Testis (tissue), 3 donors: ENCODE data around the gene SLC34A1. TPM values are rescaled to one million over a fixed set of nuclear protein-coding genes. Genes with fewer than 3 reads are reported as not detected.

Experiments used
- DNase-seq: peaks from one replicate; pipeline ENCODE4 v3.0.0-alpha.2; 2019
- H3K27ac ChIP-seq, 2 donors: fragments of 200-600 bp; sonication (generic); one replicate each; pipeline ENCODE4 v1.5.1; 2019
- H3K27me3 ChIP-seq: fragments of 200-600 bp; sonication (generic); one replicate; pipeline ENCODE4 v1.5.1; 2019
- H3K36me3 ChIP-seq: fragments of 200-600 bp; sonication (generic); one replicate; pipeline ENCODE4 v1.5.1; 2017; ENCODE audit warnings: low read depth; ENCODE audit errors: missing control alignments
- H3K4me1 ChIP-seq: fragments of 200-600 bp; sonication (generic); one replicate; pipeline ENCODE4 v1.5.1; 2019
- H3K4me3 ChIP-seq, 2 donors: fragments of 200-600 bp; sonication (generic); one replicate each; pipeline ENCODE4 v1.5.1; 2017 to 2019
- H3K9me3 ChIP-seq: fragments of 200-600 bp; sonication (generic); one replicate; pipeline ENCODE4 v1.5.1; 2017
- POLR2A ChIP-seq: fragments of 450-650 bp; IDR thresholded peaks from one replicate; pipeline ENCODE4 v1.6.1; 2017; ENCODE audit warnings: antibody characterized with exemption, mild to moderate bottlenecking, moderate library complexity
- WGBS, 2 donors: methylation state at CpG; one replicate each; pipeline ENCODE4 v1.1.5; 2018; 5-methylcytosine and 5-hydroxymethylcytosine counted together
- intact Hi-C: fragments of 100-400 bp; cut with DNase I; formaldehyde crosslinking; loops from one replicate; pipeline ENCODE4 v1.15.1; 2023; ENCODE audit warnings: low total_unique reads
- polyA plus RNA-seq: library from polyadenylated mRNA; stranded (reverse); fragments of 350-450 nt; fragmentation: Illumina TruSeq; extraction: RNeasy Lipid Tissue Mini Kit (QIAGEN cat#74804); gene quantifications from one replicate; pipeline ENCODE4 v1.2.3, GENCODE V29; 2014; ENCODE audit warnings: low read depth, low replicate concordance; ENCODE audit not compliant: insufficient read depth
- total RNA-seq, 2 donors: library from RNA; depleted of rRNA; stranded (reverse); fragments of >200 nt; gene quantifications; one replicate each; pipeline ENCODE4 v1.2.3, GENCODE V29; 2016
- TF ChIP-seq, protein P1 (sequence below), 3 experiments: fragments of 450-650 bp in 2 of 3; fragments of 200-600 bp in 1 of 3; sonication (generic) in 1 of 3; IDR thresholded peaks; one replicate each; pipeline ENCODE4 v1.5.1; 2016 to 2019; ENCODE audit warnings: antibody characterized with exemption in 3 of 3, mild to moderate bottlenecking in 2 of 3, moderate library complexity in 1 of 3

Gene SLC34A1
- total and polyA plus RNA-seq, 3 donors from 2014 or later = 0.19 TPM; not detected in 2

DNA sequence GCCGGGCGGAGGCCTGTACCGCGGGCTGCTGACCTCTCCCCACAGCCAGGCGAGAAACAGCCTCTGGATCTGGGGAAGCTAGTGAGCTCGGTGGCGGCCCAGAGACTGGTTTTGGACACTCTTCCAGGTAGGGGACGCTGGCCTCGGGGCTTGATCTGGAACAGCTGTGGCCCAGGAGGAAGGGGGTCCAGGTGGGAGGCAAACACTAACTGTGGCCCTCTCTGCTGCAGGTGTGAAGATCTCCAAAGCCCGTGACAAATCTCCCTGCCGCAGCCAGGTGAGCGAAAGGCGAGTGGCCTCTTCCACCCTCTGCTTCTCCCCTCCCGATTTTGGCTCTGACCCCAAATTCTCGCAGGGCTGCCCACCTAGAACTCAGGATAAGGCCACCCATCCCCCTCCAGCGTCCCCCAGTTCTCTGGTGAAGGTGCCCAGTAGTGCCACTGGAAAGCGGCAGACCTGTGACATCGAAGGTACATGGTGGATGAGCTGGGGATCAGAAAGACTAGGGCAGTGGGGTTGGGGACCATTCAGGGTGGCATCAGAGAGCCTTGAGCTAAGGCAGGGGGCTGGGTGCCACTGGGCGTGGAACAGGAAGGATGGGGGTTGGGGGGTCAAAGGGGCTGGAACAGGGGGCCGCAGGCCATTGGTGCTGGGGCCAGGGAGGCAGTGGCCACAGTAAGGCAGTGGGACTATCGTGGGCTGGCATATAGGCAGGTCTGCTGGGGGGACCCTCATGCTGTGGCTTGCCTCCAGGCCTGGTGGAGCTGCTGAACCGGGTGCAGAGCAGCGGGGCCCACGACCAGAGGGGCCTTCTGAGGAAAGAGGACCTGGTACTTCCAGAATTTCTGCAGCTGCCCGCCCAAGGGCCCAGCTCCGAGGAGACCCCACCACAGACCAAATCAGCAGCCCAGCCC lies 12.9 kb upstream of the SLC34A1 start:
- WGBS, 2 donors = 69 to 85% methylated on average over 13 to 21 of the region's 26 CpGs
- peaks cover 19% of the 10 kb centered on the region for H3K4me1 ChIP-seq
- H3K27ac ChIP-seq = no peak overlapping the region
- no peaks in the 10 kb centered on the region for H3K36me3 ChIP-seq
- no peak overlapping the region for H3K4me3 ChIP-seq
- TF ChIP-seq, protein P1, sequence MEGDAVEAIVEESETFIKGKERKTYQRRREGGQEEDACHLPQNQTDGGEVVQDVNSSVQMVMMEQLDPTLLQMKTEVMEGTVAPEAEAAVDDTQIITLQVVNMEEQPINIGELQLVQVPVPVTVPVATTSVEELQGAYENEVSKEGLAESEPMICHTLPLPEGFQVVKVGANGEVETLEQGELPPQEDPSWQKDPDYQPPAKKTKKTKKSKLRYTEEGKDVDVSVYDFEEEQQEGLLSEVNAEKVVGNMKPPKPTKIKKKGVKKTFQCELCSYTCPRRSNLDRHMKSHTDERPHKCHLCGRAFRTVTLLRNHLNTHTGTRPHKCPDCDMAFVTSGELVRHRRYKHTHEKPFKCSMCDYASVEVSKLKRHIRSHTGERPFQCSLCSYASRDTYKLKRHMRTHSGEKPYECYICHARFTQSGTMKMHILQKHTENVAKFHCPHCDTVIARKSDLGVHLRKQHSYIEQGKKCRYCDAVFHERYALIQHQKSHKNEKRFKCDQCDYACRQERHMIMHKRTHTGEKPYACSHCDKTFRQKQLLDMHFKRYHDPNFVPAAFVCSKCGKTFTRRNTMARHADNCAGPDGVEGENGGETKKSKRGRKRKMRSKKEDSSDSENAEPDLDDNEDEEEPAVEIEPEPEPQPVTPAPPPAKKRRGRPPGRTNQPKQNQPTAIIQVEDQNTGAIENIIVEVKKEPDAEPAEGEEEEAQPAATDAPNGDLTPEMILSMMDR (IDR thresholded peaks at IDR 0.05) = no peak
- TF ChIP-seq POLR2A = no peak
- intact Hi-C loops = no loop called here
- no peak for DNase-seq
- H3K27me3 ChIP-seq = no peaks in the 10 kb centered on the region
- no peaks in the 10 kb centered on the region for H3K9me3 ChIP-seq

DNA sequence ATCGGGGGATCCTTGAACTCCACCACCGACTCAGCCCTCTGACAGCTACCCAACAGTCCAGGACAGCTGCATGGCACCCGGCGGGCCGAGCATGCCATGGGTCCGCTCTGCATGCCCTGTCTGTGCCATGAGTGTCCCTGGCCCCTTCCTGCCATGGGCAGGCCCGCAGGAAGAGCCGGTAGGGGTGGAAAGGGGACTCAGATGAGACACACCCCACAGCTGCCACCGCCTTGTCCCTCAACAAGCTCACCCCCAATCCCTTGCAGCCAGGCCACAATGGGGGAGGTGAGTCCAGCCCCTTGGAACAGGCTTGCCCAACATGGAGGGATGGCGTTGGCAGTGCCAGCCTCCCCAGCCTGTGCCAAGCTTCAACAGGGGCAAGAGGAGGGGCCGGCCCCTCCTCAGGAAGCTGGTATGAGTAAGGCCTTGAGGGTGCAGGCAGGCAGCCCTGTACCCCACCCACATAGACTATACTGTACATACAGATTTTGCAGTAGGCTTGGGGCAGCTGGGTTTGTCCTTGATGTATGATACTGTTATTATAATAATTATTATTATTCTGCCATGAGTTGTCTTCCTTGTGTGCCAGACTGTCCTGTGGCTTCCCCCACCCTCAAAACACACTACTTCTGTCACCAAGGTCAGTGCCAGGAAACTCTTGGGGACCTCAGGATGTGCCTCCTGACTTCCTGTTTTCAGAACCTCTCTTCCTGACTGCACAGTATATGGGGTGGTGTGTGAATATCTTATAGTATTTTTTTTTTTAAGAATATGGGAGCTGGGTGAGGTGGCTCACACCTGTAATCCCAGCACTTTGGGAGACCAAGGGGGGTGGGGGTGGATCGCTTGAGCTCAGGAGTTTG lies 12.0 kb upstream of the SLC34A1 start:
- Histone ChIP-seq H3K27me3 (no peaks in the 10 kb centered on the region), H3K27ac (no peak overlapping the region), H3K4me3 (no peak overlapping the region), H3K36me3 (no peaks in the 10 kb centered on the region), H3K9me3 (no peaks in the 10 kb centered on the region), H3K4me1 (peaks cover 14% of the 10 kb centered on the region)
- 91 to 92% methylated on average over 4 to 11 of the region's 12 CpGs for WGBS, 2 donors
- intact Hi-C loops = no loop called here
- no peak for DNase-seq
- TF ChIP-seq, protein P1 (IDR thresholded peaks at IDR 0.05) = no peak
- TF ChIP-seq POLR2A = no peak

DNA sequence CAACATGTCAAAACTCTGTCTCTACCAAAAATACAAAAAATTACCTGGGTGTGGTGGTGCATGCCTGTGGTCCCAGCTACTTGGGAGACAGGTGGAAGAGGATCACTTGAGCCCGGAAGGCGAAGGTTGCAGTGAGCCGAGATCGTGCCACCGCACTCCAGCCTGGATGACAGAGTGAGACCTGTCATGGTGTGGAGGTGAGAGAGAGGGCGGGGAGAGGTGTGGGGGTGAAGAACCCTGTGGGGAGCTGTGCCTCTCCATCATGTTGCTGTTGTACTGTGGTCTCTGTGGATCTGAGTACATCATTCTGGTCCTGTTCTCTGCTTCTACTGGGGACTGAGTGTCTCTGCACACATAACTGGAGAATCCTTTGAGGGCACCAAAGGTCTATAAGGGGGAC lies 11.3 kb upstream of the SLC34A1 start:
- no peak overlapping the region for H3K27ac ChIP-seq
- intact Hi-C loops = no loop called here
- no peaks in the 10 kb centered on the region for H3K9me3 ChIP-seq
- no peaks in the 10 kb centered on the region for H3K27me3 ChIP-seq
- H3K36me3 ChIP-seq = no peaks in the 10 kb centered on the region
- TF ChIP-seq POLR2A = no peak
- TF ChIP-seq, protein P1 (IDR thresholded peaks at IDR 0.05) = no peak
- no peak for DNase-seq
- WGBS, 2 donors = 82 to 99% methylated on average over 6 of the region's 6 CpGs
- H3K4me1 ChIP-seq = peaks cover 8% of the 10 kb centered on the region
- no peak overlapping the region for H3K4me3 ChIP-seq

DNA sequence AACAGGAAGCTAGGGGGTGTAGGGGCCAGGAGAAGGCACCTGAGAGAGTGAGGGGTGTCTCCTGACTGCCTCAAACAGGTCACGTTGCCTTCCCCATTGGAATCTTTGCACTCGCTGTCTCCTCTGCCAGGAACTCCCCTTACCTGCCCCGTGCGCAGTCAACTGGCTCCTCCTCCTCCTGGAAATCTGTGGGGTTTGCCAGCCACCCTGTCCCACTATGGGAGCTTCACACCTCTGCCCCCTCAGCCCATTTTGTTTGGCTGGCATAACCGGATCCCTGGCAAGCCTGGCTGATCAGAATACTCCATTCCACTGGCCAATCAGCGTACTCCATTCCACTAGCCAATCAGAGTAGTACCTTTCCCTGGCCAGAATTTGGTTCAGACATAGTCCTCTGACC lies 10.4 kb upstream of the SLC34A1 start:
- H3K27ac ChIP-seq = no peak overlapping the region
- intact Hi-C loops = no loop called here
- no peak for DNase-seq
- H3K27me3 ChIP-seq = no peaks in the 10 kb centered on the region
- no peaks in the 10 kb centered on the region for H3K36me3 ChIP-seq
- no peaks in the 10 kb centered on the region for H3K9me3 ChIP-seq
- WGBS, 2 donors = 59 to 68% methylated on average over 6 of the region's 6 CpGs
- H3K4me1 ChIP-seq = peaks cover 8% of the 10 kb centered on the region
- TF ChIP-seq, protein P1 (IDR thresholded peaks at IDR 0.05) = no peak
- TF ChIP-seq POLR2A = no peak
- H3K4me3 ChIP-seq = no peak overlapping the region
